Left lung (tissue), 10 donors: ENCODE measurements around the gene CD52. TPM values are rescaled to one million over a fixed set of nuclear protein-coding genes. Genes with fewer than 3 reads are reported as not detected.
A peak's percentile ranks its signal among the peaks of the same experiment; 100 is the strongest.
"Not testable (repeated sequence)": the region's sequence is repeated elsewhere in the genome, so short reads cannot be mapped to it uniquely, and the experiment has no call there.

Experiments
- ATAC-seq: fragments of 200-7000 bp; cut with Tn5 transposase; one replicate; pipeline ENCODE4 v1.9.1; 2020; ENCODE audit warnings: moderate library complexity
- DNase-seq, 4 donors: peaks; one replicate each; pipeline ENCODE4 v3.0.0-alpha.2; 2013 to 2020
- H3K27ac ChIP-seq, 2 donors: fragments of 200-600 bp; sonication (generic) in 1 of 2; one replicate each; pipeline versions ENCODE4 v1.5.0 to v1.8.0; 2020 to 2021
- H3K27me3 ChIP-seq, 2 donors: fragments of 200-600 bp; sonication (generic) in 1 of 2; one replicate each; pipeline versions ENCODE4 v1.5.0 to v1.8.0; 2020 to 2021
- H3K36me3 ChIP-seq, 2 donors: fragments of 200-600 bp; sonication (generic) in 1 of 2; one replicate each; pipeline versions ENCODE4 v1.5.0 to v1.8.0; 2020 to 2021
- H3K4me1 ChIP-seq, 2 donors: fragments of 200-600 bp; one replicate each; pipeline ENCODE4 v1.8.0; 2021
- H3K4me3 ChIP-seq, 2 donors: fragments of 200-600 bp; sonication (generic) in 1 of 2; one replicate each; pipeline versions ENCODE4 v1.5.0 to v1.8.0; 2020 to 2021; ENCODE audit warnings: mild to moderate bottlenecking in 1 of 2
- H3K9me3 ChIP-seq, 2 donors: fragments of 200-600 bp; sonication (generic) in 1 of 2; one replicate each; pipeline versions ENCODE4 v1.5.0 to v1.8.0; 2020 to 2021
- CTCF ChIP-seq, 2 donors: fragments of 200-600 bp; sonication (generic) in 1 of 2; IDR thresholded peaks; one replicate each; pipeline versions ENCODE4 v1.5.0 to v1.8.0; 2021; ENCODE audit warnings: antibody characterized with exemption in 2 of 2
- intact Hi-C, 2 donors: fragments of 100-400 bp; cut with DNase I; formaldehyde crosslinking; loops; one replicate each; pipeline versions ENCODE4 v1.11.2 to v1.14.2; 2022
- polyA plus RNA-seq, 6 donors: library from polyadenylated mRNA; unstranded; fragments of 120-200 nt; gene quantifications; one replicate each; pipeline ENCODE4 v1.2.1, GENCODE V29; 2013; ENCODE audit not compliant: insufficient read length in 6 of 6
- total RNA-seq, 2 donors: library from RNA; stranded (reverse); fragmentation: NEBNext Ultra II Directional; extraction: Animal tissue kit (Norgen Biotek cat#: 25700); gene quantifications; one replicate each; pipeline ENCODE4 v1.2.1, GENCODE V29; 2021
- donor health status: DM: no; HTN: yes; CAD: no.
- donor health status: DM: no; HTN: no; CAD: no.

The CD52 gene
- total and polyA plus RNA-seq, 8 donors = 2.6 to 170 (median 6.1) TPM

DNA sequence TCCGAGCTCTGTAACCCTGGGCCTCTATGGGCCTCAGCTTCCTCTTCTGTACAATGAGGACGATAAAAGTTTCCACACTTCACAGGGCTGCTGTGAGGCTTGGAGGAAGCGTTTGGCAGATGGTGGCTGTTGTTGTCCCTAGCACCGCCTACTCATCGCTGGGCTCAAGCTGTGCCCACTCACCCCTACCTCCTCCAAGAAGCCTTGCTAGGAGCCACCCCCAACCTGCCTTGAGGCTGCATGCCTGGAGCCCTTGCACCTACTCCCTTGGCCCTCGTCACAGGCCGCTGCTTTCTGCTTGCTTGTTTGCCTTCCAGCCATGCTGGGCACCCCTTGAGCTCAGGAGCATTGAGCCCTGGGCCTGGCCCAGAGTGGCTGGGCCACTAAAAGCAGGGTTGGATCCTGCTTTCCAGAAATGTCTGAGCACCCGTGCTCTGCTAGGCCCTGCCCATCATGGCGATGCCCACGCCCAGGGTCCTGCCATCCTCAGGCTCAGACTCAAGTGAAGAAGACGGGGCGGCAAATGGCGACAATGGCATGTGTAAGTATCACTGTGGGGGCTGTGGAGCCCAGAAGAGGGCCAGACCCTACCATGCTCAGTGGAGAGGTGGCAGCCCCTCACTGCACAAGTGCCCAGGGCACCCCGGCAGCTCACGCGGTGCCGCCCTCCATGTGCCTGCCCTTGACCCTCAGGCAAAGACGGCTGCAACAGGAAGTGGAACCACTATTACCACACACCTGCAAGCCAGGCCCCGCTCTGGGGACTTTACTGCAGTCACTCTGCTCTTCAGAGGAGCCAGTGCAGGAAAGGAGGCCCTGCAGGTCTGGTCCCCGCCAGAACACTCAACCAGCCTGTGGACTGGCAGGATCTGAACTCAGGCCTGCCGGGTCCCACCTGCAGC lies 28.3 kb upstream of the CD52 start:
- H3K27ac ChIP-seq = peak overlapping the region; percentile 67 to 98
- peak in 2 of 4 donors; percentile 69 to 88 for DNase-seq
- ATAC-seq = peak; percentile 41

GRCh38 chr1:26290122-26290881 lies 27.5 kb upstream of the CD52 start:
- peak overlapping the region; percentile 67 to 98 for H3K27ac ChIP-seq
- TF ChIP-seq CTCF (IDR thresholded peaks at IDR 0.05) = no peak
- H3K4me1 ChIP-seq = peaks cover 0 to 77% of the 10 kb centered on the region in 2 donors

More for the DNA sequence above, 28.3 kb upstream of the CD52 start:
- Histone ChIP-seq H3K4me1 (peaks cover 4 to 86% of the 10 kb centered on the region in 2 donors), H3K27me3 (no peaks in the 10 kb centered on the region), H3K9me3 (no peaks in the 10 kb centered on the region), H3K4me3 (no peak overlapping the region), H3K36me3 (peaks cover 0 to 5% of the 10 kb centered on the region in 2 donors)
- TF ChIP-seq CTCF (IDR thresholded peaks at IDR 0.05) = no peak
- intact Hi-C loops = no loop called here

DNA sequence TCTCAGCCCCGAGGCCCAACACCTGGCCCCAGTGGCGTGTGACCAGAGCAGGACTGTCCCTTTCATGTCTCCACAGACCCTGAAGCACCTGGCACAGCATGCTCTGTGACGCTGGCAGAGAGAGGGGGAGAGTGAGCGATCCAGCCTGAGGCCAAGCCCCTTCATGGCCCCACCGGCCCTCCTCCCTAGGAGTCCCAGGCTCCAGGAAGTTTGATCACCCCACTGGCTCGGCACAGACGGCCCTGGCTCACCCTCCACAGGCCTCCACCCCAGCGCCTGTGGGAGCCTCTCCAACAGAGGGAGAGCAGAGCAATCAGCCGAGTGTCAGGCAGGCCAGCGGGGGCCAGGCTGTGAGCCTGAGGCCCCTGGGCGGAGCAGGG lies 26.9 kb upstream of the CD52 start:
- no peak for TF ChIP-seq CTCF (IDR thresholded peaks at IDR 0.05)
- H3K4me1 ChIP-seq = peaks cover 0 to 71% of the 10 kb centered on the region in 2 donors
- H3K36me3 ChIP-seq = peaks cover 0 to 7% of the 10 kb centered on the region in 2 donors
- no peaks in the 10 kb centered on the region for H3K27me3 ChIP-seq
- ATAC-seq = no peak
- H3K9me3 ChIP-seq = no peaks in the 10 kb centered on the region
- H3K27ac ChIP-seq = peak overlapping the region; percentile 26 to 98
- no peak overlapping the region for H3K4me3 ChIP-seq
- no peak for DNase-seq
- intact Hi-C loops = no loop called here

More at GRCh38 chr1:26290122-26290881, 27.5 kb upstream of the CD52 start:
- ATAC-seq (peak; percentile 30), DNase-seq (no peak)
- intact Hi-C loops = no loop called here
- Histone ChIP-seq H3K36me3 (peaks cover 0 to 4% of the 10 kb centered on the region in 2 donors), H3K27me3 (no peaks in the 10 kb centered on the region), H3K9me3 (no peaks in the 10 kb centered on the region), H3K4me3 (no peak overlapping the region)

DNA sequence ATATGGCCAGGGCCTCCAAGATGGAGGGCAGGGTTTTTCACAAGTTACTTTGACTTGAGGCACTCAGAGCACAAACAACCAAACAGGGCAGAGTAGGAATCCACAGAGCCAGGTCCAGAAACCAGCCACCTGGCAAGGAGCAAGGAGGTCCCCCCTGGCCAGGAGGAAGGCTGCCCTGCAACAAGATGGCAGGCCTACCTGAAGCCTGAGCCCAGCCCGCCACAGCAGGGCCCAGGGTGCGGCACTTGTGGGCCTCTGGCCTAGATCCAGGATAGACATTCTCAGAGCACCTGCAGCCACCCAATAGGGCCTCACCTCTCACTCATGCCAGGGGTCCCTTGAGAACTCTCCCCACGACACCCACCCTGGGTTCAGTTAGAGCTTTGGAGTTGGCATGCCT lies 26.3 kb upstream of the CD52 start:
- H3K4me3 ChIP-seq = no peak overlapping the region
- H3K27ac ChIP-seq = peak overlapping the region in 1 of 2 donors; percentile 98
- intact Hi-C loops = no loop called here
- H3K36me3 ChIP-seq = peaks cover 0 to 12% of the 10 kb centered on the region in 2 donors
- ATAC-seq (no peak), DNase-seq (no peak)
- TF ChIP-seq CTCF (IDR thresholded peaks at IDR 0.05) = no peak
- H3K27me3 ChIP-seq = no peaks in the 10 kb centered on the region
- peaks cover 0 to 65% of the 10 kb centered on the region in 2 donors for H3K4me1 ChIP-seq
- no peaks in the 10 kb centered on the region for H3K9me3 ChIP-seq

DNA sequence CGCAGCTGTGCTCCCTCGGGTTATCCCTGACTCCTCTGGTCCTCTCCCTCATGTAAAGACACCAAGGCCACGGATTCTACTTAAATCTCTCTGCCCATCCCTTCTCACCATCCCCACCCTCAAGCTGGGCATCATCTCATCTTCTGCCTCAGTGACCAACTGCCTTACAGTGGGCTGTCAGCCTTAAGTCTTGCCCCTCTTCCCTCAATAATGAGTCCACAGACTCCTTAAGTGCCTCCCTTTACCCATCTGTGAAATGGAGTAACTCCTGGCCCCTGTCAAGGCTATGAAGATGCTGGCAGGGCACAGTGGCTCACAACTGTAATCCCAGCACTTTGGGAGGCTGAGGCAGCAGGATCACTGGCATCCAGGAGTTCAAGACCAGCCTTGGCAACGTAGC lies 25.8 kb upstream of the CD52 start:
- peak overlapping the region in 1 of 2 donors; percentile 98 for H3K27ac ChIP-seq
- no peaks in the 10 kb centered on the region for H3K27me3 ChIP-seq
- H3K4me1 ChIP-seq = peaks cover 0 to 60% of the 10 kb centered on the region in 2 donors
- no peaks in the 10 kb centered on the region for H3K9me3 ChIP-seq
- peaks cover 0 to 18% of the 10 kb centered on the region in 2 donors for H3K36me3 ChIP-seq
- TF ChIP-seq CTCF (IDR thresholded peaks at IDR 0.05) = no peak
- no peak for ATAC-seq
- DNase-seq = no peak
- no peak overlapping the region for H3K4me3 ChIP-seq
- intact Hi-C loops = no loop called here

- H3K27ac ChIP-seq, ATAC-seq, H3K9me3 ChIP-seq, DNase-seq, intact Hi-C loops, H3K4me3 ChIP-seq, H3K27me3 ChIP-seq: not testable (repeated sequence)
- Histone ChIP-seq H3K4me1 (peaks cover 0 to 55% of the 10 kb centered on the region in 2 donors), H3K36me3 (peaks cover 0 to 24% of the 10 kb centered on the region in 2 donors)
These were observed 25.0 kb upstream of the CD52 start for GRCh38 chr1:26292735-26293134.
